Body of pancreas (tissue), 4 donors: ENCODE data around the gene NKAIN2.

Experiments
- POLR2A ChIP-seq, 3 donors: fragments of 450-650 bp; IDR thresholded peaks; one replicate each; pipeline ENCODE4 v1.6.1; 2016; ENCODE audit warnings: antibody characterized with exemption in 3 of 3, mild to moderate bottlenecking in 2 of 3
- TF ChIP-seq, protein P1 (sequence below), 7 experiments: fragments of 450-650 bp in 4 of 7; fragments of 200-600 bp in 3 of 7; sonication (generic) in 3 of 7; IDR thresholded peaks; one replicate each; pipeline ENCODE4 v1.5.1; 2016 to 2019; ENCODE audit warnings: antibody characterized with exemption in 7 of 7

DNA sequence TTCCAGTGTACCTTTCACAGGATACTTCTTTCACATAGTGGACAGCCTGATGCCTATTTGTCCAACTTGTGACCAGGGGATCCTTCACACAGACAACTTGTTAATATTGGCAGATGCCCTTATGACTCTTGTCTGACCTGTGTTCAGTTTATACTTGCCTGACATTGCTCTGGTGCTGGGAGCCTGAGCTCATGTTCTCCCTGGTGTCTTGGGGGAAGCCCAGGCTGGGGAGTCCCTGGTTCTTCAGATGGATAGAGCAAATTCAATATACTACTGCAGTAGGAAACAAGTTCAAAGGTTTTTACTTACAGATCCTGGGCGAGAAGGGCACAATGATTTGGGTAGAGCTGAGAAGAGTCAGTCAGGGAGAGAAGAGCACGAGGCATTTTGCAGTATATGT is 76.1 kb downstream of the NKAIN2 start:
- no peak for TF ChIP-seq POLR2A (IDR thresholded peaks at IDR 0.05)
- TF ChIP-seq, protein P1, sequence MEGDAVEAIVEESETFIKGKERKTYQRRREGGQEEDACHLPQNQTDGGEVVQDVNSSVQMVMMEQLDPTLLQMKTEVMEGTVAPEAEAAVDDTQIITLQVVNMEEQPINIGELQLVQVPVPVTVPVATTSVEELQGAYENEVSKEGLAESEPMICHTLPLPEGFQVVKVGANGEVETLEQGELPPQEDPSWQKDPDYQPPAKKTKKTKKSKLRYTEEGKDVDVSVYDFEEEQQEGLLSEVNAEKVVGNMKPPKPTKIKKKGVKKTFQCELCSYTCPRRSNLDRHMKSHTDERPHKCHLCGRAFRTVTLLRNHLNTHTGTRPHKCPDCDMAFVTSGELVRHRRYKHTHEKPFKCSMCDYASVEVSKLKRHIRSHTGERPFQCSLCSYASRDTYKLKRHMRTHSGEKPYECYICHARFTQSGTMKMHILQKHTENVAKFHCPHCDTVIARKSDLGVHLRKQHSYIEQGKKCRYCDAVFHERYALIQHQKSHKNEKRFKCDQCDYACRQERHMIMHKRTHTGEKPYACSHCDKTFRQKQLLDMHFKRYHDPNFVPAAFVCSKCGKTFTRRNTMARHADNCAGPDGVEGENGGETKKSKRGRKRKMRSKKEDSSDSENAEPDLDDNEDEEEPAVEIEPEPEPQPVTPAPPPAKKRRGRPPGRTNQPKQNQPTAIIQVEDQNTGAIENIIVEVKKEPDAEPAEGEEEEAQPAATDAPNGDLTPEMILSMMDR (IDR thresholded peaks at IDR 0.05) = no peak
